Adrenal gland (tissue), 5 donors: ENCODE results near the gene ATP5PB.

Source experiments
- CTCF ChIP-seq, 6 experiments: fragments of 450-650 bp in 4 of 6; fragments of 200-600 bp in 2 of 6; sonication (generic) in 1 of 6; IDR thresholded peaks; 1 replicate in 5 of 6; 2 replicates in 1 of 6; pipeline versions ENCODE4 v1.5.1 to v1.8.0; 2016 to 2021; ENCODE audit warnings: antibody characterized with exemption in 6 of 6, mild to moderate bottlenecking in 2 of 6, moderate library complexity in 1 of 6
- POLR2A ChIP-seq, 2 donors: fragments of 450-650 bp; IDR thresholded peaks; one replicate each; pipeline ENCODE4 v1.6.1; 2017; ENCODE audit warnings: antibody characterized with exemption in 2 of 2, mild to moderate bottlenecking in 2 of 2, moderate library complexity in 1 of 2
- donor health status: DM: no; HTN: no; CAD: no.

GRCh38 chr1:111489604-111490003 lies 40.3 kb downstream of the ATP5PB start:
- TF ChIP-seq CTCF (IDR thresholded peaks at IDR 0.05) (no peak), POLR2A (IDR thresholded peaks at IDR 0.05) (peak in 1 of 2 donors; percentile 33)
